ENCODE data around the gene NHERF1. TPM values are rescaled to one million over a fixed set of nuclear protein-coding genes. Genes with fewer than 3 reads are reported as not detected.
A peak's percentile ranks its signal among the peaks of the same experiment; 100 is the strongest.

NHERF1 gene
- total RNA-seq, 4 donors from 2014 or later: 21.1 to 53.8 (median 42.0) TPM

DNA sequence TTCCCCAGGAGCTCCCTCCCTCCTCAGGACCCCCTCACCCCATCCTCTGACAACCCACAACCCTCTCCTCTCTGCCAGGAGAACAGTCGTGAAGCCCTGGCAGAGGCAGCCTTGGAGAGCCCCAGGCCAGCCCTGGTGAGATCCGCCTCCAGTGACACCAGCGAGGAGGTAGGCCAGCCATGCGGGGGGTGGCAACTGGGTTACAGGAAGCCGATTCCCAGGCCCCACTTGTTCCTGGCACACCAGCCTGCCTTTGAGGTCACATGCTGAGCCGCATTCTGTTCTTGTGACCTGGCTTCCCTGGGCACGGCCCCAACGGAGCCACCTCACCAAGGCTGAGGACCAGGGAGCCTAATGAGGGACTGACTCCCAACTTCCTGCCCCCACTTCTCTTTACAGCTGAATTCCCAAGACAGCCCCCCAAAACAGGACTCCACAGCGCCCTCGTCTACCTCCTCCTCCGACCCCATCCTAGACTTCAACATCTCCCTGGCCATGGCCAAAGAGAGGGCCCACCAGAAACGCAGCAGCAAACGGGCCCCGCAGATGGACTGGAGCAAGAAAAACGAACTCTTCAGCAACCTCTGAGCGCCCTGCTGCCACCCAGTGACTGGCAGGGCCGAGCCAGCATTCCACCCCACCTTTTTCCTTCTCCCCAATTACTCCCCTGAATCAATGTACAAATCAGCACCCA, 19.8 kb downstream of the NHERF1 start:
- no peaks in the 10 kb centered on the region for H3K27me3 ChIP-seq
- H3K4me3 ChIP-seq: no peak overlapping the region
- TF ChIP-seq POLR2A (IDR thresholded peaks at IDR 0.05): no peak
- TF ChIP-seq POLR2AphosphoS5 (IDR thresholded peaks at IDR 0.05): no peak
- no peak for TF ChIP-seq EP300 (IDR thresholded peaks at IDR 0.05)
- TF ChIP-seq, protein P1, sequence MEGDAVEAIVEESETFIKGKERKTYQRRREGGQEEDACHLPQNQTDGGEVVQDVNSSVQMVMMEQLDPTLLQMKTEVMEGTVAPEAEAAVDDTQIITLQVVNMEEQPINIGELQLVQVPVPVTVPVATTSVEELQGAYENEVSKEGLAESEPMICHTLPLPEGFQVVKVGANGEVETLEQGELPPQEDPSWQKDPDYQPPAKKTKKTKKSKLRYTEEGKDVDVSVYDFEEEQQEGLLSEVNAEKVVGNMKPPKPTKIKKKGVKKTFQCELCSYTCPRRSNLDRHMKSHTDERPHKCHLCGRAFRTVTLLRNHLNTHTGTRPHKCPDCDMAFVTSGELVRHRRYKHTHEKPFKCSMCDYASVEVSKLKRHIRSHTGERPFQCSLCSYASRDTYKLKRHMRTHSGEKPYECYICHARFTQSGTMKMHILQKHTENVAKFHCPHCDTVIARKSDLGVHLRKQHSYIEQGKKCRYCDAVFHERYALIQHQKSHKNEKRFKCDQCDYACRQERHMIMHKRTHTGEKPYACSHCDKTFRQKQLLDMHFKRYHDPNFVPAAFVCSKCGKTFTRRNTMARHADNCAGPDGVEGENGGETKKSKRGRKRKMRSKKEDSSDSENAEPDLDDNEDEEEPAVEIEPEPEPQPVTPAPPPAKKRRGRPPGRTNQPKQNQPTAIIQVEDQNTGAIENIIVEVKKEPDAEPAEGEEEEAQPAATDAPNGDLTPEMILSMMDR (IDR thresholded peaks at IDR 0.05): no peak
- no peak for DNase-seq (ENCODE audit: low spot score in 2 of 2)
- H3K27ac ChIP-seq: peak overlapping the region; percentile 54
- peaks cover 49% of the 10 kb centered on the region for H3K36me3 ChIP-seq
- peaks cover 24% of the 10 kb centered on the region for H3K4me1 ChIP-seq
- no peaks in the 10 kb centered on the region for H3K9me3 ChIP-seq
- WGBS: 53% methylated on average over 17 of the region's 17 CpGs

DNA sequence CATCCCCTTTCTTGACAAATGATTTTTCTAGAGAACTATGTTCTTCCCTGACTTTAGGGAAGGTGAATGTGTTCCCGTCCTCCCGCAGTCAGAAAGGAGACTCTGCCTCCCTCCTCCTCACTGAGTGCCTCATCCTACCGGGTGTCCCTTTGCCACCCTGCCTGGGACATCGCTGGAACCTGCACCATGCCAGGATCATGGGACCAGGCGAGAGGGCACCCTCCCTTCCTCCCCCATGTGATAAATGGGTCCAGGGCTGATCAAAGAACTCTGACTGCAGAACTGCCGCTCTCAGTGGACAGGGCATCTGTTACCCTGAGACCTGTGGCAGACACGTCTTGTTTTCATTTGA, 20.3 kb downstream of the NHERF1 start:
- Histone ChIP-seq H3K4me1 (peaks cover 19% of the 10 kb centered on the region), H3K36me3 (peaks cover 52% of the 10 kb centered on the region)
- 85% methylated on average over 7 of the region's 7 CpGs for WGBS

GRCh38 chr17:74769266-74769855, 20.9 kb downstream of the NHERF1 start:
- Histone ChIP-seq H3K27ac (no peak overlapping the region), H3K9me3 (no peaks in the 10 kb centered on the region), H3K4me1 (peaks cover 16% of the 10 kb centered on the region), H3K36me3 (peaks cover 54% of the 10 kb centered on the region), H3K27me3 (no peaks in the 10 kb centered on the region), H3K4me3 (no peak overlapping the region)
- WGBS: 55% methylated on average over 6 of the region's 6 CpGs
- TF ChIP-seq POLR2A (IDR thresholded peaks at IDR 0.05): no peak
- TF ChIP-seq POLR2AphosphoS5 (IDR thresholded peaks at IDR 0.05): no peak
- no peak for TF ChIP-seq EP300 (IDR thresholded peaks at IDR 0.05)
- TF ChIP-seq, protein P1 (IDR thresholded peaks at IDR 0.05): no peak
- no peak for DNase-seq (ENCODE audit: low spot score in 2 of 2)

More for the DNA sequence above, 20.3 kb downstream of the NHERF1 start:
- Histone ChIP-seq H3K27me3 (no peaks in the 10 kb centered on the region), H3K4me3 (no peak overlapping the region), H3K9me3 (no peaks in the 10 kb centered on the region), H3K27ac (no peak overlapping the region)
- DNase-seq (ENCODE audit: low spot score in 2 of 2): no peak
- TF ChIP-seq POLR2AphosphoS5 (IDR thresholded peaks at IDR 0.05) (no peak), POLR2A (IDR thresholded peaks at IDR 0.05) (no peak), EP300 (IDR thresholded peaks at IDR 0.05) (no peak)
- TF ChIP-seq, protein P1 (IDR thresholded peaks at IDR 0.05): no peak

- TF ChIP-seq EP300 (IDR thresholded peaks at IDR 0.05): no peak
- no peak for TF ChIP-seq POLR2AphosphoS5 (IDR thresholded peaks at IDR 0.05)
- TF ChIP-seq, protein P1 (IDR thresholded peaks at IDR 0.05): no peak
- TF ChIP-seq POLR2A (IDR thresholded peaks at IDR 0.05): no peak
- Histone ChIP-seq H3K9me3 (no peaks in the 10 kb centered on the region), H3K36me3 (peaks cover 54% of the 10 kb centered on the region), H3K4me1 (peaks cover 19% of the 10 kb centered on the region), H3K4me3 (no peak overlapping the region), H3K27me3 (no peaks in the 10 kb centered on the region), H3K27ac (peak overlapping the region; percentile 18)
- DNase-seq (ENCODE audit: low spot score in 2 of 2): no peak
- WGBS: 59% methylated on average over 5 of the region's 5 CpGs
These were observed 21.5 kb downstream of the NHERF1 start for GRCh38 chr17:74769856-74770497.

Data from suprapubic skin (tissue), 4 donors.